PC-3 (cell line): ENCODE measurements around the gene KHDRBS2. TPM values are rescaled to one million over a fixed set of nuclear protein-coding genes. Genes with fewer than 3 reads are reported as not detected.

Experiments
- ATAC-seq: fragments of 200-7000 bp; cut with Tn5 transposase; 2 replicates; pipeline ENCODE4 v1.9.1; 2020; ENCODE audit warnings: mild to moderate bottlenecking, moderate library complexity
- BruUV-seq: library from RNA; stranded (reverse); fragments of 400-500 nt; replicated peaks from 2 replicates; lab custom pipeline; 2021; lab: Mats Ljungman, UMichigan
- CTCF ChIA-PET: fragments of 300-600 bp; sonication (Branson Sonifier 250); formaldehyde crosslinking; loops from one replicate; lab custom pipeline; 2022; ENCODE audit warnings: antibody characterized with exemption; lab: Charles Lee
- POLR2A ChIA-PET: fragments of 300-600 bp; sonication (Branson Sonifier 250); formaldehyde crosslinking; loops from one replicate; lab custom pipeline; 2022; ENCODE audit warnings: antibody characterized with exemption; ENCODE audit not compliant: unreplicated experiment; lab: Charles Lee
- DNase-seq: peaks from one replicate; pipeline ENCODE4 v3.0.0-alpha.2; 2015
- H2AFZ ChIP-seq: fragments of 300-600 bp; sonication (generic); 2 replicates; pipeline ENCODE4 v1.6.0; 2016; ENCODE audit warnings: antibody characterized with exemption, low read length
- H3F3A ChIP-seq: fragments of 300-600 bp; sonication (generic); one replicate; pipeline ENCODE4 v1.6.0; 2017; ENCODE audit warnings: antibody characterized with exemption, low read length, control low read depth, mild to moderate bottlenecking; ENCODE audit not compliant: unreplicated experiment
- H3K27ac ChIP-seq: fragments of 300-600 bp; sonication (generic); 2 replicates; pipeline ENCODE4 v1.5.1; 2016; ENCODE audit warnings: mild to moderate bottlenecking, low read length
- H3K27me3 ChIP-seq: fragments of 300-600 bp; sonication (generic); 2 replicates; pipeline ENCODE4 v1.6.1; 2016; ENCODE audit warnings: low read length, mixed read lengths
- H3K36me3 ChIP-seq: fragments of 300-600 bp; sonication (generic); 2 replicates; pipeline ENCODE4 v1.6.1; 2016; ENCODE audit warnings: low read depth, mixed run types, low read length, mixed read lengths
- H3K4me1 ChIP-seq: fragments of 300-600 bp; sonication (generic); 2 replicates; pipeline ENCODE4 v1.5.1; 2016; ENCODE audit warnings: low read length; ENCODE audit not compliant: insufficient read depth
- H3K4me2 ChIP-seq: fragments of 300-600 bp; sonication (generic); 2 replicates; pipeline ENCODE4 v1.6.0; 2016; ENCODE audit warnings: low read length
- H3K4me3 ChIP-seq: fragments of 300-600 bp; sonication (generic); 2 replicates; pipeline ENCODE4 v1.5.1; 2016; ENCODE audit warnings: mild to moderate bottlenecking, low read length, mixed read lengths
- H3K79me2 ChIP-seq: fragments of 300-600 bp; sonication (generic); 2 replicates; pipeline ENCODE4 v1.6.1; 2017; ENCODE audit warnings: low read length, mixed read lengths
- H3K9ac ChIP-seq: fragments of 300-600 bp; sonication (generic); 2 replicates; pipeline ENCODE4 v1.6.0; 2016; ENCODE audit warnings: mild to moderate bottlenecking, low read length
- H3K9me2 ChIP-seq: fragments of 300-600 bp; sonication (generic); replicated peaks from 2 replicates; pipeline ENCODE4 v1.6.1; 2016; ENCODE audit warnings: mixed run types, low read length, mixed read lengths
- H3K9me3 ChIP-seq: fragments of 300-600 bp; sonication (generic); 2 replicates; pipeline ENCODE4 v1.6.1; 2016; ENCODE audit warnings: low read length, mixed read lengths
- H4K20me1 ChIP-seq: fragments of 300-600 bp; sonication (generic); 2 replicates; pipeline ENCODE4 v1.6.1; 2016; ENCODE audit warnings: low read length, mixed read lengths
- EZH2 ChIP-seq: fragments of 300-600 bp; sonication (generic); IDR thresholded peaks from one replicate; pipeline ENCODE4 v1.6.1; 2017; ENCODE audit warnings: antibody characterized with exemption, mild to moderate bottlenecking, low read length; ENCODE audit not compliant: unreplicated experiment
- EZH2phosphoT487 ChIP-seq: fragments of 300-600 bp; sonication (generic); IDR thresholded peaks from 2 replicates; pipeline ENCODE4 v1.6.1; 2018; ENCODE audit warnings: mild to moderate bottlenecking, antibody characterized with exemption, low read length, borderline replicate concordance
- intact Hi-C: fragments of 100-400 bp; cut with micrococcal nuclease; formaldehyde crosslinking; loops from 2 replicates; pipeline ENCODE4 v1.9.0; 2023
- total RNA-seq: library from RNA; depleted of rRNA; stranded (reverse); fragments of >200 nt; gene quantifications from 2 replicates; pipeline ENCODE4 v1.2.3, GENCODE V29; 2014
- TF ChIP-seq, protein P1 (sequence below): fragments of 300-600 bp; sonication (generic); conservative IDR thresholded peaks from 2 replicates; pipeline ENCODE4 v1.5.1; 2017; ENCODE audit warnings: antibody characterized with exemption, low read depth, mild to moderate bottlenecking, low read length

Gene KHDRBS2
- total RNA-seq, 1 experiment from 2014 or later, result not detected

GRCh38 chr6:62323818-62324431 lies 37.9 kb upstream of the KHDRBS2 start:
- Histone ChIP-seq H3K79me2 (no peaks in the 10 kb centered on the region), H3F3A (no peaks in the 10 kb centered on the region), H3K4me2 (no peak overlapping the region), H2AFZ (no peak overlapping the region), H3K9me3 (no peaks in the 10 kb centered on the region), H3K4me1 (no peaks in the 10 kb centered on the region), H4K20me1 (no peaks in the 10 kb centered on the region), H3K27me3 (no peaks in the 10 kb centered on the region), H3K9me2 (no peaks in the 10 kb centered on the region), H3K9ac (no peak overlapping the region), H3K4me3 (no peak overlapping the region), H3K27ac (no peak overlapping the region), H3K36me3 (no peaks in the 10 kb centered on the region)
- no peak for ATAC-seq
- POLR2A ChIA-PET, result no interaction called here
- no peak for TF ChIP-seq EZH2phosphoT487
- TF ChIP-seq, protein P1, sequence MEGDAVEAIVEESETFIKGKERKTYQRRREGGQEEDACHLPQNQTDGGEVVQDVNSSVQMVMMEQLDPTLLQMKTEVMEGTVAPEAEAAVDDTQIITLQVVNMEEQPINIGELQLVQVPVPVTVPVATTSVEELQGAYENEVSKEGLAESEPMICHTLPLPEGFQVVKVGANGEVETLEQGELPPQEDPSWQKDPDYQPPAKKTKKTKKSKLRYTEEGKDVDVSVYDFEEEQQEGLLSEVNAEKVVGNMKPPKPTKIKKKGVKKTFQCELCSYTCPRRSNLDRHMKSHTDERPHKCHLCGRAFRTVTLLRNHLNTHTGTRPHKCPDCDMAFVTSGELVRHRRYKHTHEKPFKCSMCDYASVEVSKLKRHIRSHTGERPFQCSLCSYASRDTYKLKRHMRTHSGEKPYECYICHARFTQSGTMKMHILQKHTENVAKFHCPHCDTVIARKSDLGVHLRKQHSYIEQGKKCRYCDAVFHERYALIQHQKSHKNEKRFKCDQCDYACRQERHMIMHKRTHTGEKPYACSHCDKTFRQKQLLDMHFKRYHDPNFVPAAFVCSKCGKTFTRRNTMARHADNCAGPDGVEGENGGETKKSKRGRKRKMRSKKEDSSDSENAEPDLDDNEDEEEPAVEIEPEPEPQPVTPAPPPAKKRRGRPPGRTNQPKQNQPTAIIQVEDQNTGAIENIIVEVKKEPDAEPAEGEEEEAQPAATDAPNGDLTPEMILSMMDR, result no peak
- no peak for TF ChIP-seq EZH2
- no peak for DNase-seq
- intact Hi-C loops, result no loop called here
- CTCF ChIA-PET, result no interaction called here
- BruUV-seq, result no TSS peak

DNA sequence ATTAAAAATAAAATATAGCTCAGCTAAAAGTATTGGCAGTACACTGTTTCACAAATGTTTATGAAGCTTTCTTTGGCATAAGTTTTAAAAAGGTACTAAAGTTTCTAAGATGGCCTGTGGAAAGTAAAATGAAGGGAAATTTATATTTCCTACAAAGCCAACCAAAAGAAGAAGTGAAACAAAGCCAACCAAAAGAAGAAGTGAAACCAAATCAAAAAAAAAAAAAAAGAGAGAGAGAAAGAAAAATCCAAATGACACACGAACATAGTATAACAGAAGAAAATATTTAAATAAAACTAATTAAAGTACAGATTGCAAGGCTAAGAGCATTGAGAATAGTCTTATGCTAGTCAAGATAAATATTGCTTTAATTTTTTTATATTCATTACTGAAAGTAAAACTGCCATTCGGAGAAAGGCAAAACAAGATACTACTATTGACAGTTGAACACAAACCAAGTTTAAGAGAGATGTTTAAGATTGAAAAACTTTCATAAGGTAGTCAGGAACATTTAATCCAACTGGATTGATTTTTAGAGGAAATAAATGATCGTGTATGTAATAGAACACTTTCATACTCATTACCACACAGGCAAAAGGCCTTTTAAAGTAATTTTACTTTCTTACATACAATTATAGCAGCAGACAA lies 12.8 kb upstream of the KHDRBS2 start:
- ChIA-PET POLR2A (no interaction called here), CTCF (no interaction called here)
- H3K9me3 ChIP-seq, result no peaks in the 10 kb centered on the region
- no peaks in the 10 kb centered on the region for H3K79me2 ChIP-seq
- H3K9me2 ChIP-seq, result no peaks in the 10 kb centered on the region
- no peak overlapping the region for H3K4me3 ChIP-seq
- no peaks in the 10 kb centered on the region for H3K36me3 ChIP-seq
- no peaks in the 10 kb centered on the region for H3K27me3 ChIP-seq
- DNase-seq, result no peak
- no peak overlapping the region for H2AFZ ChIP-seq
- ATAC-seq, result no peak
- BruUV-seq, result no TSS peak
- H3K4me1 ChIP-seq, result no peaks in the 10 kb centered on the region
- intact Hi-C loops, result no loop called here
- no peak overlapping the region for H3K4me2 ChIP-seq
- TF ChIP-seq EZH2 (no peak), EZH2phosphoT487 (no peak)
- TF ChIP-seq, protein P1, result no peak
- H3K27ac ChIP-seq, result no peak overlapping the region
- no peak overlapping the region for H3K9ac ChIP-seq
- H4K20me1 ChIP-seq, result no peaks in the 10 kb centered on the region
- no peaks in the 10 kb centered on the region for H3F3A ChIP-seq

DNA sequence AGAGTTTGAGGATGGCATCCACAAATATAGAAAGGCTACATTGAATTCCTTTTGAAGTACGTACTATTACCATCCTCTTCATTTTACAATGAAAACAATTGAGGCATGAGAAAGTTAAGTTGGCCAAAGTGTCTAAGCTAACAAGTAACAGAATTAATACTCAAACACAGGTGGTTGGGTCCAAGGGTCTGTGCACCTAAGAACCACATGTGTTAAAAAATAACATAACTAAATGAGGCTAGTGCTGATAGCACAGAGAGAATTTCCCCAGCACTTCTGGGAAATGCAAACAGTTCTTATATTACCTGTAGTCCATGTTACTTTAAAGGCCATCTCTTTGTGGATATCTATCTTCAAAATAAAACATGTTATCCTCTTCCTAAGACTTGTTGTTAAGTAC lies 10.5 kb upstream of the KHDRBS2 start:
- Histone ChIP-seq H3K9me3 (no peaks in the 10 kb centered on the region), H3K4me2 (no peak overlapping the region), H3K9me2 (no peaks in the 10 kb centered on the region), H4K20me1 (no peaks in the 10 kb centered on the region), H3K79me2 (no peaks in the 10 kb centered on the region), H2AFZ (no peak overlapping the region), H3F3A (no peaks in the 10 kb centered on the region), H3K27me3 (no peaks in the 10 kb centered on the region), H3K4me3 (no peak overlapping the region), H3K4me1 (no peaks in the 10 kb centered on the region), H3K36me3 (no peaks in the 10 kb centered on the region), H3K27ac (no peak overlapping the region), H3K9ac (no peak overlapping the region)
- BruUV-seq, result no TSS peak
- intact Hi-C loops, result no loop called here
- ATAC-seq, result no peak
- ChIA-PET POLR2A (no interaction called here), CTCF (no interaction called here)
- TF ChIP-seq EZH2phosphoT487 (no peak), EZH2 (no peak)
- no peak for DNase-seq
